ENCODE results near the gene NRCAM.

Gene NRCAM

DNA sequence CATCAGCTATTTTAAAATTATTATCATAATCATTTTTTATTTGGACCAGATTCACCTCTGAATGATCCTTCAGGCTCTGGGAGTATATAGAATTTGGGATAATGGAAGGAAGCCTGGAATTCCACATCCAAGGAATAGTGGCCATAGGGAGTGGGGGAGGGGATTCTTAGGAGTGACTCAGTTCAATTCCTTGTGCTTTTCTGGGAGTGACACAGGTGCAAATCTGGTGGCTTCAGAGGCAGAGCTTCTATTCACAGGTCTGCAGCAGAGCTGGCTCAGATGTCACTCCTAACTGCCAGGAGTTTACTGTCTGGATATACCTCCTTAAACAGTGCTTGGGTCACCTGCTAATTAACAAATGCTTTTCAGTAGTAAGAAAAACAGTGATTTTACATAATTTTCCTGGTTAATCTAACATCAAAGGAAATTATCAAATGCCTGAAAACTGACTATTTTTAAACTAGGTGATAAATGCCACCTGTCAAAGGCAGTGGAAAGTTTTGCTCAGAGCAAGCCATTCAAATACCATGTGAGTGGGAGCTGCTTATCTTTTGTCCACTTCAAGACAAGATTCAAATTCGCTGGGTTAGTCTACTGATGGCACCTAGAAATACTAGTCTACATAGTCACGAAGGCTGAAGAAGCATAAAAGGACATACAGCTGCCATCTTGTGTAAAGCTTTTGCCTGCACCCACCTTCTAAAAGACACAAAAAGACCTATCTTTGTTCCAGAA, 219.4 kb downstream of the NRCAM start:
- DNase-seq = peak; percentile 39

DNA sequence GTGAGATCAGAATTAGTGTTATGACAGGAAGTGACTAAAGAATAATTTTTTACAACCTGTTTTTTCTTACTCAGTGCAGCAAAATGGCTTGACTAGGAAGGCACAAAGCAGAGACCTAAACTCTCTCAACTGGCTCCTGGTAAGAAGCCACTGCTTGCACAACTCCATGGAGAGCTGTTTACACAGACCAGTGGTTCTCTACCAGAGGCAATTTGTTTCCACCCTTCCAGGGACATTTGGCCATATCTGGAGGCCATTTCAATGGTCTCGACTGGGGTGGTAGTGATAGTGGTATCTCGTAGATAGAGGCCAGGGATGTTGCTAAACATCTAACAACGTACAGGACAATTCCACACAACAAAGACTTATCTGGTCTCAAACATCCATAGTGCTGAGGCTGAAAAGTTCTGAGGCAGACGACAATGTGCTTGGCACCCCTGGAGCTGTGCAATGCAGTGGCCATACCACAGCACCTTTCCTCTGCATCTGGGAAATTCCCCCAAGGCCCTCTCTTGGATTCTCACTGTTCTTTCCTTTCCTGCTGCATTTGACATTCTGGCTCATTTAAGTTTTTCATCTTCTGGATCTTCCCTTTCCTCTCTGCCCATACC, 220.7 kb downstream of the NRCAM start:
- peak; percentile 73 for DNase-seq

DNA sequence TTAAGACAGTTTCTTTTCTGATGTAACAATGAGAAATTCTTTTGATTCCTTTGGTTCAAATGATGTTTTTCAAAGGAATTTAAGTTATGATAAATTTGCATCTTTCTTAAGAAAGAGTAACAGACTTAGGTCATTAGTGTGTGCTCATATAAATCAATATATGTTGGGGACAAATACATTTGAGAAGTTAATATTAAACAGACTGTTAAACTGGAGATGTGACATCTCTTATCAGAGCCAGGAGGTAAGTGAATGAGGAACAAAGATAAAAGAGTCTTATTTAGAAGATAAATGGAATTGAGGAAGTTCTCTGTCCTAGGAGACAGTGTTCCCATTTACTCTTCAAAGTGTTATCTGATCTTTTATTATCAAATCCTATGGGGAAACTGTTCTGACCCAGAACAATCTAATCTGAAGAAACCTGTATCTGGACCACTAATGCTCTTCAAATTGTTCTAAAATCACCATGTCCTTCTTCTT, 221.2 kb downstream of the NRCAM start:
- DNase-seq = peak; percentile 73

DNA sequence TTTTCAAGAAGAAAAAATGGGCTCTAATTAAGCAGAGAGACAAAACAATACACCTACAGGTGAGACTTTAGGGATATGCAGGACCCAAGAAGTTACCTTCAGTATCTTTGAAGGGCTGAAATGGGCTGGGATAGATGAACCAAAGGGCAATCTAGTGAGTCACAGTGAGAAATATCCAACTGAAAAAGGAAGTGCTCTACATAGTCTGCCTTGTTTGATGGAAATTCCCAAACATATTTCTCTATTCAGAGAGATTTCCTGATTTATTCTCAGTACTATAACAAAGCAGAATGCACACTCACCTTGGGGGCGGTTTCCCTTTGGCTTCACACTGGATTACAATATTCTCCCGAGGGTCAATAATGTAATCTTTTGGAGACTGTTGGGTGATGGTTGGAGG, 222.0 kb downstream of the NRCAM start:
- DNase-seq = no peak

DNA sequence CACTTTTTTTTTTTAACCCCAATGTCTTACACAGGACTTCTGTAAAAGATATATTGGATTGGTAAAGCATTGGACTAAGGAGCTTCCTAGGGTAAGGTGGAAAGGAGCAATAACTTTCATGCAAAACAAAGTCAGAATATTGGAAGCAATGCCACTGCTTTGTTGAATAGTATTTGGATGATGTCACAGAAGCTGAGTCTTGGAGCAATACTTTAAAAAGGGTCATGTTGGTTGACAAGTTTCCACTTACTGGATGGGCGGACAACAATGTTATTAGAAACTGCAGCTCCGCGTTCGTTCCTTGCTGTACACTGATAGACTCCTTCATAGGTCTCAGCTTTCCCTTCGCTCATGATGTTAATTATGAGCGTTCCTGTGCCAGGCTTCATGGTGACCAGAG, 224.2 kb downstream of the NRCAM start:
- no peak for DNase-seq

DNA sequence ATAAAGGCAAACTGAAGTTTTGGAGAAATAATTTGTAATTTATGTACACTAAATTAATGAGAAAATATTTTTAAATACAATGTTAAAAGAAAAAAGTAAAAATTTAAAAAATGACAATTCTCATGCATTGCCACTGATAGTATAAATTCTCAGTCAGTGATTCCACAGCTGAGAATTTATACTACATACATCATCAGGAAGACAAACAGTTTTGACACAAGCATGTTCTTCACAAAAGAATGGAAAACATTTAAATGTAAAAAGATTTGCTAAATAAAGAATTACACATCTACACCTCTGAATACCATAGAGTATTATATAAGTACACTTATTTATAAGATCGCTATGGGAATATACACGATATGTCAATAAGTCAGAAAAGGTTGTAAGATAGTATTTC, 225.0 kb downstream of the NRCAM start:
- DNase-seq = no peak

DNA sequence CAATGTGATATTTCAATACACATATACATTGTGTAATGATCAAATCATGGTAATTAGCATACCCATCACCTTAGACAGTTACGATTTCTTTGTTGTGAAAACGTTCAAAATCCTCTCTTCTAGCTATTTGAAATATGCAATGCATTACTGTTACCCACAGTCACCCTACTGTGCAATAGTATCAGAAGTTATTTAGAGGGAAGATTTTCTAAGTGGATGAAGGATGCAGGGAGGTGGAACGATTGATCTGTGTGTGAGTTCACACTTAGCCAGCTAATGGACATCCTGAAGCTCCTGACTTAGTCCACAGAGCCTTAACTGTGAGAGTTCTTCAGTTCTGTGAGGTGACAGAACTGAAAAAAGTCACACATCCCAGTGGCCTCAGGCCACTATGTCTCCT, 228.9 kb downstream of the NRCAM start:
- DNase-seq = no peak

DNA sequence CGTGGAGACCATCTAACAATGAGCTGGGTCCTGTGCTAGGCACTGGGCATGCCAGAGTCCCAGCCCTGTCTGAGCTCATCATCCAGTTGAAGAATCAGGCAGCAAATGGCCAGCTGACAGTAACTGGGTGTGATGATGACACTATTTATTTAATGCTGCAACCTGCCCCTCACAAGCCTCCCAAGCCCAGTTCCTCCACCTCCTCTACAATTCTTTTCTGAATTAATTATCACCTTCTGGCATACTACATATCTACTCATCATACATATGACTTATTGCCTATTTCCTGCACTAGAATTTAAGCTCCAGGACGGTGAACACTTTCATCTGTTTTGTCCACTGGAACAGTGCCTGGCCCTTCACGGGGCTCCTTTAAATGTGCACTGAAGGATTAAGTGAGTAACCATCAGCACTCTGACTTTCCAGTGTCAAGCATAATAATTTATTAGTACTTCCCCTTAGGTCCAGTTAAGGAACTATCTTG, 229.4 kb downstream of the NRCAM start:
- DNase-seq = no peak

DNA sequence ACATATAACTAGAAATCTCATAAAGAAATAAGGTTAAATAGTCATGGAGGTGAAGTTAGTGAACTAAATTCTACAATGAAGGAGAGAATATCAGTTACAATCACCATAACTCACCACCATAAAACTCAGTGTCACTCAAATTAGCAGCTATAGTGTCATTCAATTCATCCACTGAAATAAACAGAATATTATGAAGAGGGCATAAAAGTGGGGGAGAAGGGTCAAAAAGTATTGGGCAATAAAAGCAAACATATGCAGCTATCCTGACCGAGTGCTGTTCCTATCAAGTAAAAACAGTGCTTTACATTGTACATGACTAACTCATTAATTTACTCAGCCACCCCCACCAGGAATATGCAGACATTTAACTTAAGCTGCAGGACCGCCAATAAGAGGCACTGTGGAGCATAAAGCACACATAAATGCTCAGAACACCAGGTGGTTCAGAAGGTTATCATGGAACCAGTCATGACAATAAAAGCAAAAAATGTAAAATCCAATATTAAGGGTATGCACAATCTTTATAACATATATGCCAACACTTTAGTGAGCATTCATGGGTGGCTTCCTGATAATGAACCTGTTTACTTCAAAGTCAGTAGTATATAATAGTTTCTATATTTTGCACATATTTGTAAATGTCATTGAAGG, 230.6 kb downstream of the NRCAM start:
- DNase-seq = no peak

DNA sequence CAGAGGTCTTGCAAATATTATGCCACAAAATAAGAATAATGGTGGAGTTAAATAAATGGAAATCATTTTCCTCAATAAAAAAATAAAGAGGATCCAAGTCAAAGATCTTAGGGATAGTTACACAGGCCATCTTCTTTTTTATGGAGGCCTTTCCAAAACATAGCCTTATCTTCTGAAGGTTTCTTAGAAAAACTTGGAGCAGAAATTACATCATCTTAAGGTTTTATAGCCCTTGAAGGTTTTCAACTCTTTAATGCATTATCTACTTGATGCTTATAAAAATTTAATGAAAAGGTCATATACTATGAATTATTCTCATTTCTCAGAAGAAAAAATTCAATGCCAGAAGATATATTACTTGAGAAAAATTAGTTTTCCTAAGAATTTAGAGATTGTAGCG, 231.8 kb downstream of the NRCAM start:
- no peak for DNase-seq

DNA sequence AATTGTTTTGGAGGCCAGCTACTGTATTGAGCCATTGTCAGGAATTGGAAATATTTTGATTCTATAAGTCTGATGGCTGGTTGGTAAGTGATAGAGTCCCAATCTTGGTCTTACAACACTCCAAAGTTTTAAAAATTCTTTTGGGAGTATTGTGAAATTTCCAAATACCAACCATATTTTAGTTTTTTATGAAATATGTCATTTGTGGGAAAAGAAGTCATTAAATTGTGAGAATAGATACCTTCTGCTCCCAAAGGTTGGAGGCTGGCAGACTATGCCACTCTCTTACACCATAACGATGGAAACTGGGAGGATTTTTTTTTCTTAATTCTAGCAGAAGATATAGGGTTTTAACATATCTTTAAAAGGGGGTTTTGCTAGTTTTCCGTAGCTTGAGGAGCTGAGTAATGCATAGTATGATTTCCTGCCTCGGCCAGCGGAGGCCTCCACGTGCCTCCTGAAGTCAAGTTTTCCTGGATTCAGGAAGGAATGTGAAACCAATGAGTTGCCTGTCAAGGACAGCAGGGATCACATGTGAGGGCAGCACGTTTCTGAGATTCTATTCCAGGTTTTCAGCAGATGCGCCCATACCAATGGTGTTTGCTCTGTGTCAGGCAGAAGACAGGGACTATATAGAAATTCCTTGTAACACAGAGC, 233.9 kb downstream of the NRCAM start:
- DNase-seq = no peak

DNA sequence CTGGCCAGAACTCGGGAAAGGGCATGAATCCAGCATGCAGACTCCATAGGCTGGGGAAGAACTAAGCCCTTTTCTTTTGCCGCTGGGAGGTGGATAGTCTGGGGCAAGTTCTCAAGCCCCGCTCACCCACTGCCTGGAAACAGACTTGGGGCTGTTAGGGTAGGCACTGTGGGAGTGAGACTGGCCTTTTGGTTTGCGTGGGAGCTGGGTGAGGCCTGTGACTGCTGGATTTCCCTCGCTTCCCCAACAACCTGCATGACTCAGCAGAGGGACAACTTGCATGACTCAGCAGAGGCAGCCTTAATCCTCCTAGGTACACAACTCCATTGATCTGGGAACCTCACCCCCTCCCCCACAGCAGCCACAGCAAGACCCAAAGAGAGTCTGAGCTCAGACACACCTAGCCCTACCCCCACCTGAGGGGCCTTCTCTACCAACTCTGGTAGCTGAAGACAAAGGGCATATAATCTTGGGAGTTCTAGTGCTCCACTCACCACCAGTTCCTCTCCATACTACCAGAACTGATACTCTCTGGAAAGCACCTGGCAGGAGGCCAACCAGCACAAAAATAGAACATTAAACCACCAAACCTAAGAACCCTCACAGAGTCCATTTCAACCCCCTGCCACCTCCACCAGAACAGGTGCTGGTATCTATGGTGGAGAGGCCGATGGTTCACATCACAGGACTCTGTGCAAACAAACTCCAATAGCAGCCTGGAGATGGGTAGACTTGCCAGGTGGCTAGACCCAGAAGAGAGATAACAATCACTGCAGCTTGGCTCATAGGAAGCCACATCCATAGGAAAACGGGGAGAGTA, 244.6 kb downstream of the NRCAM start:
- DNase-seq = peak; percentile 82

DNA sequence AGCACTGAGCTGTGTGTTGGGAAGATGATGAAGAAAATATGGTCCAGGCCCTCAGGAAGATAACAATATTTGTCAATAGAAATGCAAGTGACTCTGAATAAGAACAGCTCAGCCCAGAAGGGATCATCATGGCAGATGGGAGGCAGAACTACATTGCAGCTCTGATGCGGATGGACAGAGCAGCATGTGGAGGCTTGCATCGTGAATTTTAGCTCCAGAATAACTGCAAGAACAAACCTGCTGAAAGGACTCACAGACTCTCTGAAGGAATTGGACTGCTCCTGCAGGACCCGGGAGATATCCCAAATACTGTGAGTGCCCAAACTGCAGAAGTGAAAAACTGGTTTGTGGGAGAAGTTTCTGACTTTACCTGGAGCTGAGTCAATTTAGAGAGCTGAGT, 245.4 kb downstream of the NRCAM start:
- DNase-seq = no peak

DNA sequence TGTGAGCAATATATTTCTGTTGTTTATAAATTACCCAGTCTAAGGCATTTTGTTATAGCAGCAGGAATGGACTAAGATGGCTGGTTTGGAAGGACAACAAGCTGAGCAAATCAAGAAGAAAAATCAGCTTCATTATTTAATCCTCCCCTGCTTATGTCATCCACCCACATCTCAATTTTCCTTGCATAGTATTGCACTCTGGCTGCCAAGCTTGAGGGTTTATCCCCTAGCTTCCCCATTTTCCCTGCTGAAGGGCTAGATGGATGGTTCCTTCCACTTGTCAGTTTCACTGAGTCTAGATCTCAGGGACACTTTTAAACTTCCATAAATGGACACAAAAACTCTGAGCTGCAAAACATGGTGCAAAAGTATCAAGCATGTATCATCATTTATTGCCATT, 250.9 kb downstream of the NRCAM start:
- peak; percentile 21 for DNase-seq

DNA sequence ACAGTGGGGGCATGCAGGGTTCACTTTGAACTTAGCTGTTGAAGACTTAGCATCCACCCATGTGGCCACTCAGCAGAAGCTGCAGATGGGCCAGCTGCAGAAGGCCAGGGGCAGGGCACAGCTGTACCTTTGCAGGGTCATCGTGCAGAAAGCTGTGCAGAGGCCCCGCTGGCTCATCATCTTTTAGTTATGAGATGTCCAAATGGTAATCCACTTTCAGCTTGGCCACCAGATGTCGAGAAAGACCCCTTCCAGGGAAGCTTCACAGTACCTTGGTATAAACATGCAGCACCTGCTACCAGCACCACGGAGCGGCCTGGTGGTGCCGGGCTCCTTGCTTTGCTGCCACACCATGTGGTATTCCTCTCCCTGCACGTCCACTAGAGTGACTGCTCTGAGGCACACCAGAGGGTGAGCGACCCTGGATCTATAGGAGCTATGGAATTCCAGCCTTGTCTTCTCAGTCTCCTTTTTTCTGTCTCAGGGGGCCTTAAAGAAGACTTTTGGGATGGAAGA, 251.9 kb downstream of the NRCAM start:
- no peak for DNase-seq

DNA sequence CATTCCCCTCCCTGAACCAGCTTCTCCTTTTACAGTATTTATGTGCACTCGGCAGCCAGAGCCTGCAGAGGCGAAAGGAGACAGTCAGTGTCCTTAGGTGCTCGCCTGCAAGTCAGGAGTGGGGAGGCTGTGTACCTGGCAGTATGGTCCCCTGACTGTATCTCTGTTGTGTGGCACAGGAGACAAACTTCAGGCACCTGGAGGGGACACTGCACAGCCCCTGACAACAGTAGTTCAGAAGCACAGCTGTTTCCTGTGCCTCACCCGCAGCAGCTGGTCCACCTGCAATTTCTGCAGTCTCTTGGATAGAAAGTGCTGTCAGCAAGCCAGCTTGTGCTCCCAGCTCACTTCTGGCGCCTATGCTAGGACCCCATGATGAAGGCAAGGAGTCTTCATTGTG, 252.7 kb downstream of the NRCAM start:
- no peak for DNase-seq

DNA sequence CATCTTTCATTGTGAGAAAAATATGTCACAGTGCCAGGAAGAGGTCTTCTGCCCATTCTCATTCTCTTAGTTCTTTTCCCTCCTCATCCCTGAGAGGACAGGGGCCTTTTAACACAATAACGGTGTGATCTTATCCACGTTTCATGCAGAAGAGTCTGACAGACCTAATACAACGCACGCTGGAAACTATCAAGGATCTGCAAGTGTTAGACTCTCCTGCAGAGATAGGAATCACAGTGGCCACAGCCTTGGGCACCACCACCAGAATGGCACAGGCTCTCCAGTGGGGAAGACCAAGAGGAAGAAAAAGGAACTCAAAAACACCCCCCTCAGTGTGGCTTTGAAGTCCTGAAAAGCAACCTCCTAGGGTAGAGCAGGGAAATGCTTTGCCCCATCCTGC, 253.5 kb downstream of the NRCAM start:
- DNase-seq = no peak

DNA sequence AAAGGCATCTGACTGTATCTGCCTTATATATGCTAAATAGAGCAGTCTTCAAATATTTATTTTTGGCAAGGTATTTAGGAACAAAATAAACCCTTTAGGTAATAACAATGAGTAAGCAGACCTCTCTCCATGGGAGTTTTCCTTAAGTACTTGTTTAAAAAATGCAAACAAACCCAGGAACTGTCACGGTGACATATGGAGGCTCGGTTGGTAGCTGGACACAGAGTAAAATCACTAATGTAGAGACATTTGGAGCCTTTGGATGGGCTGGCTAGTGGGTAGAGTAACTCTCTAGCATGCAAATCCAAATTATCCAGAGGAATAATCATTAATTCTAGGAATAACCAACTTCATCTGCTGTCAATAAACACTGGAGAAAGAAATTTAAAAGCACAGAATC, 254.5 kb downstream of the NRCAM start:
- no peak for DNase-seq

DNA sequence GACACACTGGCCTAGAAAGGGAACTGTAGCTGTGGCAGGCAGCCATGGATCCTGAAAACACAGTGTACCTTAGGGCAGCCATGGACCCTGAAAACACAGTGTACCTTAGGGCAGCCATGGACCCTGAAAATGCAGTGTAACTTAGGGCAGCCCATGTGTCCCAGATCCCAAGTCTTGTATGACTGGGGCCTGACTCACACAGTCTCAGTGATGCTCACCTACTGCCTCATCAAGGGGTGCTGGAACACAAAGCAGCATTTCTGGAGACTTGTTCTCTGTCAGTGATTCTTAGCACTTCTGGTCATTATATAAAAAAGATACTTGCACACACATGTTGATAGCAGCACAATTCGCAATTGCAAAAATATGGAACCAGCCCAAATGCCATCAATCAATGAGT, 255.9 kb downstream of the NRCAM start:
- DNase-seq = no peak

DNA sequence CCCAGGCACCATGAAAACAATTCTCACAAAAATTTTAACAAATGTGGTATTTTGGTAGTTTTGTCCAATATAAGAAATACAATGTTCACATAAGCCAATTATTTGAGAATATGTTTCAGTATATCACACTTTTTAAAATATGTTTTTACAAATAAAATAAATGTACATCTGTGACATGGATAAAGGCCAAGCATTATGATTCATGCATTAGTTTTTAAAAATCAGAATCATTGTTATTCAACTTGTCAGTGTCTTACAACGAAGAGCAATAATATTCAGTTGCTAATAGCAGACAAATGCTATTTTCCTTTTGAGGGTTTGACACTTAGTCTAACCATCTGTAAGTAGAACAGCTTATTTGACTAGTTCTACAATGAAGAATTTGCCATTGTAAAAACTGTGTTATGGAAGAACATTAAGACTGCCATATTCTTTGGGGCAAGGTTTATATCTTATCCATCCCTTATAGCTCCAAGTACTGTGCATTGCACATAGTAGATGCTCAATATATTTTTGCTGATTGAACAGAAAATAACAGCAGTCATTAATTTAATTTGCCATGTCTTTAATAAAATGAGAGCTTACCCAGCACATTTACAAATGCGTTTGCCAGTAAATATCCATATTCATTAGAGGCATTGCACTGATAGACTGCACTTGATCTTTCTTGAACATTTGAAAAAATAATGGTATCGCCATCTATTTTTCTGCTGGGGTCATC, 258.7 kb downstream of the NRCAM start:
- no peak for DNase-seq

DNA sequence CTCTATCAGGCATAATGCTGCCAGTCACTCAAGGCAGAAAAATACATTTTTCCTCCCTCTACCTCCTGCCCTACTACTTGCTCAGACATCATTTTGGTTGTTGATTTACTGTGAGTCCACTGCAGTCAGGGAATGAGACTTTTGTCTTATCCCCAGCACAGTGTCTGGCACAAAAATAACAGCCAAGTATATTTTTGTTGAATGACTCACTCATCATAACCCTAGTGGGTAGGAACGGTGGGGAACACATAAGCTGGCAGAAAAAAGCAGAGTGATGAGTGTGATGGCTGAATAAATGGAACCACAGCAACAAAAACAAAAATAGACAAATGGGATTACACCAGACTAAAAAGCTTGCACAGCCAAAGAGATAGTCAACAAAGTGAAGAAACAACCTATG, 260.2 kb downstream of the NRCAM start:
- DNase-seq = no peak
